GM18907 (cell line): Measurements from ENCODE around the gene WFIKKN2.
"Not testable (repeated sequence)": the region's sequence is repeated elsewhere in the genome, so short reads cannot be mapped to it uniquely, and the experiment has no call there.

Experiments
- ATAC-seq: cut with Tn5 transposase; IDR thresholded peaks from one replicate; pipeline ENCODE4 v1.9.1; 2021; ENCODE audit warnings: mild to moderate bottlenecking, moderate library complexity; ENCODE audit not compliant: unreplicated experiment

Gene WFIKKN2

GRCh38 chr17:50835301-50836234 is at the start of gene WFIKKN2:
WFIKKN2 (plus strand) TSS chr17:50835586; CDS start chr17:50835938, 352 bp downstream.
- ATAC-seq = no peak

GRCh38 chr17:50785946-50786570 is 49.3 kb upstream of the WFIKKN2 start:
- no peak for ATAC-seq

GRCh38 chr17:50787106-50787505 is 48.3 kb upstream of the WFIKKN2 start:
- ATAC-seq = no peak

GRCh38 chr17:50790618-50791017 is 44.8 kb upstream of the WFIKKN2 start:
- no peak for ATAC-seq

GRCh38 chr17:50792132-50792531 is 43.3 kb upstream of the WFIKKN2 start:
- ATAC-seq = no peak

- no peak for ATAC-seq
Observed at GRCh38 chr17:50793007-50793406, 42.4 kb upstream of the WFIKKN2 start.

- no peak for ATAC-seq
Observed at GRCh38 chr17:50794361-50794760, 41.0 kb upstream of the WFIKKN2 start.

- ATAC-seq = no peak
Observed at GRCh38 chr17:50797135-50797810, 38.1 kb upstream of the WFIKKN2 start.

GRCh38 chr17:50798424-50799288 is 36.7 kb upstream of the WFIKKN2 start:
- ATAC-seq = no peak

GRCh38 chr17:50799582-50799981 is 35.8 kb upstream of the WFIKKN2 start:
- ATAC-seq = no peak

GRCh38 chr17:50800196-50800700 is 35.1 kb upstream of the WFIKKN2 start:
- no peak for ATAC-seq

- no peak for ATAC-seq
Observed at GRCh38 chr17:50802609-50803571, 32.5 kb upstream of the WFIKKN2 start.

GRCh38 chr17:50803676-50804075 is 31.7 kb upstream of the WFIKKN2 start:
- no peak for ATAC-seq

GRCh38 chr17:50804749-50805475 is 30.5 kb upstream of the WFIKKN2 start:
- not testable (repeated sequence) for ATAC-seq

GRCh38 chr17:50805486-50805885 is 29.9 kb upstream of the WFIKKN2 start:
- no peak for ATAC-seq

GRCh38 chr17:50806141-50806643 is 29.2 kb upstream of the WFIKKN2 start:
- no peak for ATAC-seq

- ATAC-seq = no peak
Observed at GRCh38 chr17:50807009-50807408, 28.4 kb upstream of the WFIKKN2 start.

- no peak for ATAC-seq
Observed at GRCh38 chr17:50807675-50808074, 27.7 kb upstream of the WFIKKN2 start.
